Measurements from ENCODE around the gene PTPRT.

- TF ChIP-seq, protein P1, sequence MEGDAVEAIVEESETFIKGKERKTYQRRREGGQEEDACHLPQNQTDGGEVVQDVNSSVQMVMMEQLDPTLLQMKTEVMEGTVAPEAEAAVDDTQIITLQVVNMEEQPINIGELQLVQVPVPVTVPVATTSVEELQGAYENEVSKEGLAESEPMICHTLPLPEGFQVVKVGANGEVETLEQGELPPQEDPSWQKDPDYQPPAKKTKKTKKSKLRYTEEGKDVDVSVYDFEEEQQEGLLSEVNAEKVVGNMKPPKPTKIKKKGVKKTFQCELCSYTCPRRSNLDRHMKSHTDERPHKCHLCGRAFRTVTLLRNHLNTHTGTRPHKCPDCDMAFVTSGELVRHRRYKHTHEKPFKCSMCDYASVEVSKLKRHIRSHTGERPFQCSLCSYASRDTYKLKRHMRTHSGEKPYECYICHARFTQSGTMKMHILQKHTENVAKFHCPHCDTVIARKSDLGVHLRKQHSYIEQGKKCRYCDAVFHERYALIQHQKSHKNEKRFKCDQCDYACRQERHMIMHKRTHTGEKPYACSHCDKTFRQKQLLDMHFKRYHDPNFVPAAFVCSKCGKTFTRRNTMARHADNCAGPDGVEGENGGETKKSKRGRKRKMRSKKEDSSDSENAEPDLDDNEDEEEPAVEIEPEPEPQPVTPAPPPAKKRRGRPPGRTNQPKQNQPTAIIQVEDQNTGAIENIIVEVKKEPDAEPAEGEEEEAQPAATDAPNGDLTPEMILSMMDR (IDR thresholded peaks at IDR 0.05), result no peak
- TF ChIP-seq POLR2AphosphoS5 (IDR thresholded peaks at IDR 0.05; ENCODE audit: low read depth, low read length) (no peak), TCF7L2 (IDR thresholded peaks at IDR 0.05; ENCODE audit: low read depth, low read length) (no peak), REST (IDR thresholded peaks at IDR 0.05; ENCODE audit: insufficient read depth in 1 of 2, low read depth in 2 of 2, low read length in 1 of 2) (no peak), SIN3A (IDR thresholded peaks at IDR 0.05; ENCODE audit: borderline replicate concordance, insufficient read depth, low read depth, low read length) (no peak)
Measured at GRCh38 chr20:42901689-42902440, 287.8 kb downstream of the PTPRT start.

All from Panc1 (cell line).